AG10803 (cell line): ENCODE measurements around the gene OTUD7B.

Experiments used
- DNase-seq: peaks from one replicate; pipeline ENCODE4 v3.0.0; 2010; ENCODE audit warnings: low read depth
- H3K4me3 ChIP-seq: 2 replicates; pipeline ENCODE4 v1.5.1; 2011; ENCODE audit warnings: mild to moderate bottlenecking, low read length, control low read depth
- CTCF ChIP-seq: conservative IDR thresholded peaks from 2 replicates; pipeline ENCODE4 v1.5.1; 2011; ENCODE audit warnings: mild to moderate bottlenecking, low read length, control low read depth, inconsistent platforms

Gene OTUD7B

DNA sequence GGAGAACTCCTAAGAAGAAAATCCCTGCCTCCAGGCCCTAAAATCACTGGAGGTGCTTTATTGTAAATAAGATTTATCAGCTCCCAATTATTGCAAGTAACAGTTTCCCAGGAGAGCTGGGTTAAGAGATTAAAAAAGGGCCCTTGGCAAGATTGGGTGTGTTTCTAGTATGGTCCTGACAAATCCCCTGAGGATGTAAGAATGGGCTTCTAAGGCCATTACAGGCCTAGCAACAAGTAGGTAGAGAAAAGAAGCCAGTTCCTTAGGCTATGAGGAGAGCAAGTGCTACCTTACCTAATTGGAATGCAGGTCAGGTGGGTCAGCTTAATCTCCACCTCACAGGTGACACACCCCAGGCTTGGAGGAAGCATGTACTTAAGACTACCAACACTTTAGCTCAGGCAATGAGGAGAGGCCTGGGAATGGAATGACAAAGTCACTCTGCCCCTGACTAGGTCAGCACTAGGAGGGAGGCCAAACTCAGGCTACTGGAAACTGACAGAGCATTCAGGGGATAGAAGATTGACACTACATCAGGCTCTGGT lies 6.8 kb upstream of the OTUD7B start:
- H3K4me3 ChIP-seq: no peak overlapping the region
- TF ChIP-seq CTCF: no peak
- DNase-seq: no peak

DNA sequence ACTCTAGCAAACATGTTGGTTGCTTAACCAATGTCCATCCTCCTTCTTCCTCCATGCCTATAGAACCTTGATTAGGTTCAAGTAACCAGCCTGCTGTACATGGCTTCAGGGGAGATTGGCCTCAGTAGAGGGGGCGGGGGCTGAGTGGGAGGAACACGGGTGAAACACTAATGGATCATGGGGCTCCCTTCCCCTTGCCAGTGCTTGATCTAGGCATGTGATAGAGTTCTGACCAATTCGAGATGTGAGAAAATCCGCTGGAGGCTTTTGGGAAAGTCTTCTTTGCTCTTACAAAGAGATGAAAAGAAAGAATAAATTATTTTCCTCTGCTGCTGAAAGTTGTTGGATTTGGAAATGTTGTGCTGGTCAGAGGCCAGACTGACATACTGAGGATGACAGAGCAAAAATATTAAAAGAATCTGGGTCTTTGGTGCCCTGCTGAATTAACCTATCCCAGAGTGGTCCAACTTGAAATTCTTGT lies 5.2 kb upstream of the OTUD7B start:
- no peak overlapping the region for H3K4me3 ChIP-seq
- no peak for TF ChIP-seq CTCF
- DNase-seq: peak; percentile 53

DNA sequence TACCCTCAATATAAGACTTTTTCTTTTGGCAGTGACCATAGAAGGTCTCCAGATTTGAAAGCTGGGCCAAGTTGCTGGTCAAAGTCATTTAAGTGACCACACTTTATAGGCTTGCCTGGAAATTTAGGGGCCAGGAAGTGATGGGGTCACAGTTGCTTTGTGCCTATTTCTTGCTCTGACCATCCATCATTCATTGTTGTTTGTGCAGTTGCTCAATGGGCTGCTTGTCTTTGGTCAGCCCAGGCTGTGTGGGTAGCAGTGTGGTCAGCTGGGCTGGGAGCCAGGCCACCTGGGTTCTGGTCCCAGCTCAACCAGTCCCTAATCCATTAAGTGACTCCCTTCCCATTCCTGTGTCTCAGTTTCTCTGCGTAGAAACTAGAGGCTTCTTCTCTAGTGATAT lies 2.1 kb upstream of the OTUD7B start:
- peak; percentile 25 for DNase-seq
- no peak for TF ChIP-seq CTCF
- H3K4me3 ChIP-seq: no peak overlapping the region

DNA sequence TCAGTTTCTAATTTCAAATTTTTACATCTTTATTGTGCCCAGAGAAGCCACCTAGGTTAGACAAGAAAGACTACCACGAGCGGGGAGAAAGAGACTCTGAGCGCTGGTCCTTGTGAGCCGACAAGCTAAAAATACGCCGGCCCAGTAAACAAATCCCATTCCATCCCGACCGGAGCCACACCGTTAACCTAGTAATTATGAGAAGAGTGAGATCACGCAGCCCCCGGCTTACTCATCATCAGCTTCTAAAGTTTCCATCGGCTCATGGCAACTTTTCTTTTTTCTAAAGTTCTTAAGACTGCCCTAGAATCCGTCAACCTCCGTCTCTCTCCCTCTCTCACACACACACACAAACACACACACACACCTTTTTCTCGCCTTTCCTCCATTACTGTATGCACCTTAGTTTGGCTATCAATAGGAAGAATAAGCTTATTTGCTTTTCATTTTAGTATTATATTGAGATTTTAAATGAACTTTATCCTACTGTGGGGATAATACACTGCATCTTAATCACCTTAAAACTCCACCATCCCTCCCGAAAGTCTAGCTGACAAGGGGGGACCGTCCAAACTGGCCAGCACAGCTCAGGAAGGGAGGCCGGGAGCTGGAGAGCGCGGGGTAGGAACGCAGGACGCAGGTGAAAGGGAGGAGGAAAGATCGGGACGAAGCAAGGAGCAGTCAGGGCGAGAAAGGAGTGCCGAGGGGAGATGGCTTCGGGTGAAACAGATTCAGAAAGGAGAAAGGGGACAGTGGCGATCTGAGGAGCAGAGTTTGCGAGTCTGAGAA lies 728 bp downstream of the OTUD7B start:
- H3K4me3 ChIP-seq: peak overlapping the region; percentile 95
- no peak for TF ChIP-seq CTCF
- peak; percentile 69 for DNase-seq

GRCh38 chr1:150008699-150009098 lies 1.8 kb downstream of the OTUD7B start:
- H3K4me3 ChIP-seq: peak overlapping the region; percentile 95
- DNase-seq: no peak
- TF ChIP-seq CTCF: no peak

GRCh38 chr1:150006881-150007421 lies 3.6 kb downstream of the OTUD7B start:
- no peak for DNase-seq
- no peak for TF ChIP-seq CTCF
- H3K4me3 ChIP-seq: no peak overlapping the region

GRCh38 chr1:150005606-150006005 lies 4.9 kb downstream of the OTUD7B start:
- H3K4me3 ChIP-seq: no peak overlapping the region
- TF ChIP-seq CTCF: no peak
- DNase-seq: no peak
